IMR-90 (cell line): ENCODE results near the gene RPS6KB1.

ENCODE experiments used
- CEBPB ChIP-seq: IDR thresholded peaks from 2 replicates; pipeline ENCODE4 v1.6.1; 2012; ENCODE audit warnings: low read depth, low read length, improper control_type of control experiment
- FOS ChIP-seq: fragments of 150-350 bp; IDR thresholded peaks from 2 replicates; pipeline ENCODE4 v1.6.1; 2016; ENCODE audit warnings: low read depth, low read length
- MAZ ChIP-seq: IDR thresholded peaks from 2 replicates; pipeline ENCODE4 v1.6.1; 2012; ENCODE audit warnings: low read depth, mild to moderate bottlenecking, low read length, improper control_type of control experiment, moderate library complexity, borderline replicate concordance
- MXI1 ChIP-seq: IDR thresholded peaks from 2 replicates; pipeline ENCODE4 v1.6.1; 2012; ENCODE audit warnings: low read depth, mild to moderate bottlenecking, low read length, moderate library complexity, borderline replicate concordance
- POLR2A ChIP-seq: IDR thresholded peaks from 2 replicates; pipeline ENCODE4 v1.6.1; 2012; ENCODE audit warnings: mild to moderate bottlenecking, low read depth, low read length
- RAD21 ChIP-seq: IDR thresholded peaks from 2 replicates; pipeline ENCODE4 v1.6.1; 2012; ENCODE audit warnings: low read length, improper control_type of control experiment
- TF ChIP-seq, protein P1 (sequence below): conservative IDR thresholded peaks from 2 replicates; pipeline ENCODE4 v1.5.1; 2012; ENCODE audit warnings: mild to moderate bottlenecking, low read depth, low read length, improper control_type of control experiment

DNA sequence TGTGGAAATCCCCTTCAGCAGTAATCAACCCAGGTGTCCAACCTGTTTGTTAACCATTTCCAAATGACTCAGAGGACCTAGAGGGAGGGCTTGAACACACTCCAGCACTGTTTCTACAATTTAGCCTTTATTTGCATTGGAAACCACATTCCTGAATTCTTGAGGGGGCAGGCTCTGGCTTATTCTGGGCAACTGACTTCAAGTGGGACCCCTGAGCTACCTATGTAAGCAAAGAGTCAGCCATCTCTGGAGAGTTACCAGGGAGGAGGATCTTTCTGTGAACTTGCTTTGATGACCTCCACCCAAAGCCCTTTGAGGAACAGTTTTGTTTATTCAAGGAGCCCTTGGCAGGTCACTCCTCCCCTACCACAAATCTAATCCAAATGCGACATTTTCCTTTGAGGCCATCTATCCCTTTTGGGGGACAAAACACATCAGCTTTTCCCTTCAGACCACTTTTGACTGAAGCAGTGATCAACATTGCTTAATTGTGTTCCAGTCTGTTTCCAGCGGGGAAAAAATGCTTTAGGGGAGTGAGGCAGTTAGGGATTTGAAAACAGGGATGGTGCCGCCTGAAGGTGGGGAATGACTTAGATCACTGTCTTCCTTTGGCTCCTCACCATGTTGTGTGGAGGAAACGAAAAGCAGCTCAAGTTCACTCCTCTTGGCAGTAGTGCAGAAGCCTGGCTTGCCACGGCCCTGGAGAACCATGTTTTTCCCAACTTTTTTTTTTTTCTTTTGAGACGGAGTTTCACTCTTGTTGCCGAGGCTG, 46.3 kb upstream of the RPS6KB1 start:
- TF ChIP-seq FOS, result peak; percentile 49; the same call in 1 of the 2 replicates
- TF ChIP-seq MXI1, result no peak
- TF ChIP-seq POLR2A, result peak; percentile 63
- no peak for TF ChIP-seq RAD21
- TF ChIP-seq, protein P1, sequence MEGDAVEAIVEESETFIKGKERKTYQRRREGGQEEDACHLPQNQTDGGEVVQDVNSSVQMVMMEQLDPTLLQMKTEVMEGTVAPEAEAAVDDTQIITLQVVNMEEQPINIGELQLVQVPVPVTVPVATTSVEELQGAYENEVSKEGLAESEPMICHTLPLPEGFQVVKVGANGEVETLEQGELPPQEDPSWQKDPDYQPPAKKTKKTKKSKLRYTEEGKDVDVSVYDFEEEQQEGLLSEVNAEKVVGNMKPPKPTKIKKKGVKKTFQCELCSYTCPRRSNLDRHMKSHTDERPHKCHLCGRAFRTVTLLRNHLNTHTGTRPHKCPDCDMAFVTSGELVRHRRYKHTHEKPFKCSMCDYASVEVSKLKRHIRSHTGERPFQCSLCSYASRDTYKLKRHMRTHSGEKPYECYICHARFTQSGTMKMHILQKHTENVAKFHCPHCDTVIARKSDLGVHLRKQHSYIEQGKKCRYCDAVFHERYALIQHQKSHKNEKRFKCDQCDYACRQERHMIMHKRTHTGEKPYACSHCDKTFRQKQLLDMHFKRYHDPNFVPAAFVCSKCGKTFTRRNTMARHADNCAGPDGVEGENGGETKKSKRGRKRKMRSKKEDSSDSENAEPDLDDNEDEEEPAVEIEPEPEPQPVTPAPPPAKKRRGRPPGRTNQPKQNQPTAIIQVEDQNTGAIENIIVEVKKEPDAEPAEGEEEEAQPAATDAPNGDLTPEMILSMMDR, result no peak
- peak; percentile 50; the same call in 1 of the 2 replicates for TF ChIP-seq CEBPB
- no peak for TF ChIP-seq MAZ
